Urinary bladder (tissue), 4 donors: ENCODE results near the gene TOR2A. TPM values are rescaled to one million over a fixed set of nuclear protein-coding genes. Genes with fewer than 3 reads are reported as not detected.
A peak's percentile ranks its signal among the peaks of the same experiment; 100 is the strongest.

Experiments
- DNase-seq: peaks from one replicate; pipeline ENCODE4 v3.0.0-alpha.2; 2015; ENCODE audit errors: extremely low spot score
- H3K27ac ChIP-seq: one replicate; pipeline ENCODE4 v1.5.1; 2013; ENCODE audit warnings: low read depth, mild to moderate bottlenecking, moderate library complexity
- H3K36me3 ChIP-seq: one replicate; pipeline ENCODE4 v1.6.1; 2013; ENCODE audit warnings: mild to moderate bottlenecking, moderate library complexity; ENCODE audit not compliant: insufficient read depth
- H3K4me1 ChIP-seq: one replicate; pipeline ENCODE4 v1.6.1; 2013; ENCODE audit warnings: mild to moderate bottlenecking, moderate library complexity; ENCODE audit not compliant: insufficient read depth
- H3K4me3 ChIP-seq: one replicate; pipeline ENCODE4 v1.5.1; 2013; ENCODE audit warnings: low read depth, low read length
- whole genome bisulfite sequencing: extraction: QIAGEN DNeasy Blood & Tissue Kit; methylation state at CpG from one replicate; pipeline ENCODE4 v1.1.7; 2013; 5-methylcytosine and 5-hydroxymethylcytosine counted together
- polyA plus RNA-seq: library from polyadenylated mRNA; stranded (reverse); fragments of 200-250 nt; gene quantifications from one replicate; pipeline ENCODE4 v1.2.3, GENCODE V29; 2013
- total RNA-seq: library from RNA; depleted of rRNA; stranded (reverse); fragments of >200 nt; gene quantifications from one replicate; pipeline ENCODE4 v1.2.3, GENCODE V29; 2014
- donor health status: healthy with polysubstance abuse.
- donor health status: healthy.

Gene TOR2A
- total and polyA plus RNA-seq, 2 donors: 3.8 to 16.5 TPM

DNA sequence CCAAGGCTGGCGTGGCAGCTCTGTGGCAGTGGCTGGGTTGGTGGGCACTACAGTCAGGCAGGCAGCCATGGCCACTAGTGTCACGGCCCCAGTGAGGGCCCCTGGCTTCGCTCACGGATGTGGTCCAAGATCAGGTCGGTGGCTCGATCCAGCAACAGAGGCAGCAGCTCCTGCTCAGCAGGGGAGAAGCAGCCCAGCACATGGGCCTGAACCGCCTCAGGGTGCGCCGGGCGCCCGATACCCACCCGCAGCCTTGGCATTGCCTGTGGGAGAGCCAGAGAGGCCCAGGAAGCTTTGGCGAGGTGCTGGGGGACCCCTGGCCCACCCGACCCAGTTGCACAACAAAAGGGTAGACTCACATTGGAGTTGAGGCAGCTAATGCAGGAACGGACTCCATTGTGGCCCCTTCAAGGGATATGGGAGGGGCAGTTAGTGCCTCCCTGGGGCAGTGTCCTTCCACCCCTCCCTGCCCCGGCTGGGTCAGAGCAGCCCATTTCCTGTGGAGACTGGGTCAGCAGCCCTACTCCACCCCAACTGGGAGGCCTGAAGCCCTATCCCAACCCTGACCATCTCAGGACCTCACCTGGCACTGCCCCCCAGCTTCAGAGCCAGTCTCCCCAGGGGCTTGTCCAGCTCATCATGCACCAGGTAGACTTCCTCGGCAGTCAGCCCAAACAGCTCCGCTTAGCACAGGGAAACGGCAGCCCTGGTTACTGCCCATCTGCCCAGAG, 20.9 kb downstream of the TOR2A start:
- H3K4me3 ChIP-seq: peak overlapping the region; percentile 63
- H3K27ac ChIP-seq: no peak overlapping the region
- no peaks in the 10 kb centered on the region for H3K4me1 ChIP-seq
- DNase-seq: no peak
- 75% methylated on average over 19 of the region's 19 CpGs for WGBS
- no peaks in the 10 kb centered on the region for H3K36me3 ChIP-seq

GRCh38 chr9:127712867-127713266, 22.2 kb downstream of the TOR2A start:
- no peaks in the 10 kb centered on the region for H3K36me3 ChIP-seq
- no peaks in the 10 kb centered on the region for H3K4me1 ChIP-seq
- DNase-seq: no peak
- 91% methylated on average over 10 of the region's 10 CpGs for WGBS
- no peak overlapping the region for H3K27ac ChIP-seq
- H3K4me3 ChIP-seq: no peak overlapping the region

- 93% methylated on average over 11 of the region's 11 CpGs for WGBS
- no peak overlapping the region for H3K27ac ChIP-seq
- no peaks in the 10 kb centered on the region for H3K4me1 ChIP-seq
- H3K4me3 ChIP-seq: no peak overlapping the region
- H3K36me3 ChIP-seq: no peaks in the 10 kb centered on the region
- no peak for DNase-seq
Observed at GRCh38 chr9:127712371-127712770, 22.7 kb downstream of the TOR2A start.

DNA sequence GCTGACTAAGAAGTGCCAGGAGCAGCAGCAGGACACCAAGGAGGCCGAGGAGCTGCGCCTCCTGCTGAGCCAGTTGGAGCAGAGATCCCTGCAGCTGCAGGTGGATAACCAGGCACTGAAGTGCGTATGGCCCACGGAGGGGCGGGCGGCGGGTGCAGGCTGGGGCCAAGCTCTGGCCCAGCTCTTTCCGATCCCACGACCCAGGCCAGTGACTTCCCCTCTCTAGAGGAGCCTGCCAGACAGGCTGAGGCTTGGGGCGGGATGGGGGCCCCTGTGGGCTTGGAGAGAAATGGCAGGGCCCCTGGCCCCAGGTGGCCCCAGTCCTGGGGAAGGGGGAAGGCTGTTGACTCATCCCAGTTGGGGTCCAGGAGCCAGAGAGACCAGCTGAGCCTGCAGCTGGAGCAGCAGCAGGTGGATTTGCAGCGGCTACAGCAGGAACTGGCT, 23.2 kb downstream of the TOR2A start:
- WGBS: 78% methylated on average over 11 of the region's 11 CpGs
- H3K27ac ChIP-seq: no peak overlapping the region

DNA sequence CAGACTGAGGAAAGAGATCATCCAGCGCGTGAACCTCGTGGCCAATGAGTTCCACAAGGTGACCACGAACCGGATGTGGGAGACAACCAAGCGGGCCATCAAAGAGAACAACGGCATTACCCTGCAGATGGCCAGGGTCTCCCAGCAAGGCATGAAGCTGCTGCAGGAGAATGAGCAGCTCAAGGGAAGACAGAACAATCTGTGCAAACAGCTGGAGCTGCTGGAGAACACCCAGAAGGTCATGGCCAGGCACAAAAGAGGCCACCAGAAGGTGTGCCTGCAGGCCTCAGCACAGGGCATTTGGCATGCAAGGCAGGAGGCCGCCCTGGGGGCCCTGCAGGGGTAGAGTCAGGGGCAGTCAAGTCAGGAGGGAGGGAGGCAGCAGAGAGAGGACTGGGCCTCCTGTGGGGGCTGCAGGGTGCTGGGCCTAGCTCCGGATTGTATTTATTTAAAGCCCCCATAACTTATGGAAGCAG, 23.8 kb downstream of the TOR2A start:
- WGBS: 69% methylated on average over 9 of the region's 9 CpGs
- Histone ChIP-seq H3K4me3 (no peak overlapping the region), H3K4me1 (no peaks in the 10 kb centered on the region), H3K27ac (no peak overlapping the region), H3K36me3 (no peaks in the 10 kb centered on the region)
- DNase-seq: no peak

More for the DNA sequence above, 23.2 kb downstream of the TOR2A start:
- no peaks in the 10 kb centered on the region for H3K4me1 ChIP-seq
- H3K4me3 ChIP-seq: no peak overlapping the region
- no peaks in the 10 kb centered on the region for H3K36me3 ChIP-seq
- no peak for DNase-seq

DNA sequence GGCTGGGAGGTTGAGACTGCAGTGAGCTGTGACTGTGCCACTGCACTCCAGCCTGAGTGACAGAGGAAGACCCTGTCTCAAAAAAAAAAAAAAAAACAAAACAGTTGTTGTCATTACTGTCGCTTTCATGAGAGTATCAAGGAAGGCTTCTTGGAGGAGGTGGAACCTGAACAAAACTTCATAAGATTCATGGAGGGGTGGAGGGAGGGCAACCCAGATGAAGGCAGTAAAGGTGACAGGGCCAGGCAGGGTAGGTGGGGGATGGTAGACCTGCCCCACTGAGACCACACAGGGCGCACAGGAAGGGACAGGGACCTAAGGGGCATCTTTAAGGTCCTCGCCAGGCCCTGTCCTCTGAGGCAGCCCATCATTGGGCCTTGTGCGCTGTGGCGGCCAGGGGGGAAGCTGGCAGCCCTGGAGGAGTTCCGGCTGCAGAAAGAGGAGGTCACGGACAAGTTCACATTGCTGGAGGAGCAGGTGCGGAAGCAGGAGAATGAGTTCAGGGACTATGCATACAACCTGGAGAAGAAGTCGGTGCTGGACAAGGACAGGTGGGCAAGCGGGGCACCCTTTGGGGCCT, 24.8 kb downstream of the TOR2A start:
- H3K36me3 ChIP-seq: no peaks in the 10 kb centered on the region
- H3K4me3 ChIP-seq: no peak overlapping the region
- no peak for DNase-seq
- H3K4me1 ChIP-seq: no peaks in the 10 kb centered on the region
- H3K27ac ChIP-seq: no peak overlapping the region
- 92% methylated on average over 10 of the region's 10 CpGs for WGBS

DNA sequence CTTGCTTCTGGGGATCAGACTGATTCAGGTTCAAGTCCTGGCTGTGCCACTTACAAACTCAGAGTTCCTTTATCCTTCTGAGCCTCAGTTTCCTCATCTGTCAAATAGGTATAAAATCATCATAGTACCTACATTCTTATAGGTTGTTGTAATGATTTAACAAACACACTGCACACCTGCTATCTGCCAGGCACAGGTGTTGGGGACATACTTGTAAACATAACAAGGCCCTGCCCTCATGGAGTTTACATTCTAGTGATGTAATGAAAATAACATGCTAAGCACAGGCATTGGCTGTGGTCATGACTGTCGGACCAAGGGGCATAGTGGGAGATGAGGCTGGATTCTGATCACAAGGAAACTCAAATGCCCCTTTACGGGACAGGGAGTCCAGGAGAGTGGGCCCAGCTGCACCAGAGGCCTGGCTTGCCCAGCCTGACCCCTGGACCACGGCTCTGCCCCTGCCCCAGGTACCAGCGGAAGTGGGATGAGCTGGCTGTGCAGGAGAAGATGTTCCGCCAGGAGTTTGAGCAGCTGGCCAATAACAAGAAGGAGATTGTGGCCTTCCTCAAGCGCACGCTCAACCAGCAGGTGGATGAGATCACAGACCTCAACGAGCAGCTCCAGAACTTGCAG, 26.0 kb downstream of the TOR2A start:
- Histone ChIP-seq H3K27ac (no peak overlapping the region), H3K4me3 (no peak overlapping the region), H3K36me3 (no peaks in the 10 kb centered on the region), H3K4me1 (no peaks in the 10 kb centered on the region)
- no peak for DNase-seq
- WGBS: 87% methylated on average over 8 of the region's 8 CpGs

DNA sequence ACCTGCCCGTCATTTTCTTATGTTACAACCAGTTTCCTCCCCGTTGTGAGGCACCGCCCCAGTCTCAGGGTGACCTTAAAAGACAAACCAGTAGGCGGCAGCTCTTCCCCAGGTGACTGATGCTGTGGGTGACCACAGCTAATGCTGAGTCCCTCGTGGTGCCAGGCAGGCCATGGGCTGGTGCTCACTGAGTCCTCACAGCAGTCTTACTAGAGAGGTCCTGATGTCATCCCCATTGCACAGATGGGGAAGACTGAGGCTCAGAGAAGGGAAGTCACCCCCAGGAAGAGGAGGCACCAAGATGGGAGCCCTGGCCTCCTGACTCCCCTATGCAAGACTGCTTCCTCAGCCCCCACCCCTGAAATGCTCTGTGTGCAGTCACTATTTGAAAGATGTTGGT, 27.3 kb downstream of the TOR2A start:
- 58% methylated on average over 5 of the region's 5 CpGs for WGBS
- H3K36me3 ChIP-seq: no peaks in the 10 kb centered on the region
- no peak overlapping the region for H3K4me3 ChIP-seq
- H3K4me1 ChIP-seq: no peaks in the 10 kb centered on the region
- DNase-seq: no peak
- H3K27ac ChIP-seq: no peak overlapping the region

DNA sequence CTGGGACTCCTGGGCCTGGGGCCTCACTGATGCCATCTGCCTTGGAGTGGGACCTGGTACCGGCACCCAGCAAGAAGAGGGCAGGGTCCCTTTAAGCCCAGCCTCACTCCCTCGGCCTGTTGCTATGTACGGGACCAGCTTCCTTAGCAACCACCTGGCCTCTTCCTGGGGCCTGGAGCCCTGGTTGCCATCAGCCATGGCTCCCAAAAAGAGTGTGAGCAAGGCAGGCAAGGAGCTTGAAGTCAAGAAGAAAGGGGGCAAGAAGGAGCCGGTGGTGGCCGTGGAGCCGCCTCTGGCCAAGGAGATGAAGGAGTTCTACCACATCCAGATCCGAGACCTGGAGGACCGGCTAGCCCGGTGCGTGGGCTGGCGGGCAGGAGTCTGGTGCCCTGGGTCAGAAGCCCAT, 28.3 kb downstream of the TOR2A start, which contains the start of gene CFAP157:
Gene CFAP157 (plus strand): TSS at position 153 of the 406 bp plus-strand sequence. CDS start 44 bp downstream, at position 197.
- Histone ChIP-seq H3K4me1 (no peaks in the 10 kb centered on the region), H3K4me3 (no peak within 1 kb of the TSS), H3K36me3 (no peaks in the 10 kb centered on the region), H3K27ac (no peak within 1 kb of the TSS)
- DNase-seq: no peak
- WGBS: 65% methylated on average over 11 of the region's 11 CpGs

- H3K36me3 ChIP-seq: no peaks in the 10 kb centered on the region
Observed at GRCh38 chr9:127705577-127706379, 29.3 kb downstream of the TOR2A start.

DNA sequence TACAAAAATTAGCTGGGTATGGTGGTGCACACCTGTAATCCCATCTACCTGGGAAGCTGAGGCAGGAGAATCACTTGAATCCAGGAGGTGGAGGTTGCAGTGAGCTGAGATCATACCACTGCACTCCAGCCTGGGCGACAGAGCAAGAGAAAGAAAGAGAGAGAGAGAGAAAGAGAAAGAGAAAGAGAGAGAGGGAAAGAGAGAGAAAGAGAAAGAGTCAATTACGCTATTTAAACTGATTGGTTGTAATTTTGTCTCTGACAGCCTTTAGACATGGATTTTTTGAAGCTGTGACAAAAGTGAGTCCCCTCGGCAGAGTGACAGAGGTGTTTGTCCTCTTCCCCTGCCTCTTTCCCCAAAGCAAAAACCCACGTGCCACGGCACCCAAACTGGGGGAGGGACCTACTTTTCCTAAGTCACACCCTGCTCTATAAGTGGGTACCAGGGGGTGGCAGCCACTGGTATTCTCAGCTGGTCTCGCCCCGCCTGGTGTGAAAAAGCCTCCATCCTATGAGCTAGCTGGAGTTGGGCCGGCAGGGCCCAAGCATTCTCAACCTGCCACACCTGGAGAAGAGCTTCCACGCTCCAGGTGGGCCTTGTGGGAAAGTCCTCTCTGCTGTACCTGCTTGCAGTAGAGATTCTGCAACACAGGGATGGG, 31.7 kb downstream of the TOR2A start:
- 71% methylated on average over 9 of the region's 9 CpGs for WGBS
- Histone ChIP-seq H3K36me3 (no peaks in the 10 kb centered on the region), H3K4me3 (no peak overlapping the region), H3K27ac (no peak overlapping the region), H3K4me1 (no peaks in the 10 kb centered on the region)
- no peak for DNase-seq

More at GRCh38 chr9:127705577-127706379, 29.3 kb downstream of the TOR2A start:
- Histone ChIP-seq H3K4me3 (no peak overlapping the region), H3K27ac (no peak overlapping the region), H3K4me1 (no peaks in the 10 kb centered on the region)
- DNase-seq: no peak
- whole genome bisulfite sequencing: 79% methylated on average over 12 of the region's 12 CpGs

GRCh38 chr9:127700594-127701255, 34.4 kb downstream of the TOR2A start:
- WGBS: 77% methylated on average over 5 of the region's 5 CpGs
- Histone ChIP-seq H3K36me3 (no peaks in the 10 kb centered on the region), H3K27ac (no peak overlapping the region), H3K4me3 (no peak overlapping the region), H3K4me1 (no peaks in the 10 kb centered on the region)
- no peak for DNase-seq
